Stimulated activated CD4-positive, alpha-beta T cell treated with anti-CD3 and anti-CD28 coated beads, Interleukin-1b, Interleukin-23, amount 100 ng/mL, for 24 hours (primary cell): ENCODE data around the gene STPG1.

Source experiments
- DNase-seq, 4 experiments: peaks; one replicate each; pipeline ENCODE4 v3.0.0-alpha.2; 2020; ENCODE audit warnings: low read depth in 4 of 4, low spot score in 1 of 4

STPG1 gene

DNA sequence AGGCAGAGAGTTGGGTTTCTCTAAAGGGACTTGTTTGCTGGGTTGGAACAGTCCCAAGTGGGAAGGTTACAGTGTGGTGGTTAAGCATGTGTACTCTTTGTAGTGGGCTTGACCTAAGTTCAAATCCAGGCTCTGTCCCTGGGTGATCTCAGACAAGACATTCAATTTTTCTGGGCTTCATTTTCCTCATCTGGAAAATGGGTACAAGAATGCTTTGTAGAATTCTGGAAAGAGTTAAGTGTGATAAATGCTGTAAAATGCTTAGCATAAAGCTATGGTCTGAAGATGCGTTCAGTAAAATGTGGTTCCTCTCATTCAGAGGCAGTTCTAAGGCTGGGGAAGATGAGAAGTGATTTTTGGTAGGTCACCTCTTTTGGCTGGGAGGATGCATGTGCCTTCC is 93.6 kb downstream of the STPG1 start:
- no peak for DNase-seq

DNA sequence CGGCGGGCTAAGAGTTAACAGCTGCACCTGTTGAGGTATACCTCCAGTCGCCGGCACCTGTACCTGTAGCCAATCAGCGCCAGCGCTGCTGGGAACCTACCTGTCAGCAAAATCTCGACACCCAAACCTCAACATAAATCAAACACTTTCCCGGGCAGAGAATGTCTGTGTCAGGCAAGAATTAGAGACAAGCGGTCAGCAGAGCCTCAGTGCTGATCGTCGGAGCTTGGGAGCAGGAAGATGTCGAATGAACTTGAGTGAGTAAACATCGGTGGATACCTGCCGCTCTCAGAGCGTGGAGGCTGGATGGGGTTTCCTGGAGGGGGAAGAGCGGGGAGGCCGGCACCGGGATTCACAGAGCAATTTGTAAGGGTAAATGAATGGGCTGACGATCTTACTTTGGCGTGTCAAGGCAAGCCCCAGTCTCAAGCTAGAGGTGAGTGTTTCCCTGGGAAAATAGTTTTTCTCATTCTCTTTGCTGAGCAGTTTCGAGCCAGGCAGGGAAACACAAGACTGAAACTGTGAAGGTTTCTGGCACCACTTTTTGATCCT is 94.2 kb downstream of the STPG1 start, which contains the start of gene GRHL3:
GRHL3 (plus strand) TSS at position 46 of the 552 bp plus-strand sequence; CDS start at position 241, 195 bp downstream.
- DNase-seq = no peak

DNA sequence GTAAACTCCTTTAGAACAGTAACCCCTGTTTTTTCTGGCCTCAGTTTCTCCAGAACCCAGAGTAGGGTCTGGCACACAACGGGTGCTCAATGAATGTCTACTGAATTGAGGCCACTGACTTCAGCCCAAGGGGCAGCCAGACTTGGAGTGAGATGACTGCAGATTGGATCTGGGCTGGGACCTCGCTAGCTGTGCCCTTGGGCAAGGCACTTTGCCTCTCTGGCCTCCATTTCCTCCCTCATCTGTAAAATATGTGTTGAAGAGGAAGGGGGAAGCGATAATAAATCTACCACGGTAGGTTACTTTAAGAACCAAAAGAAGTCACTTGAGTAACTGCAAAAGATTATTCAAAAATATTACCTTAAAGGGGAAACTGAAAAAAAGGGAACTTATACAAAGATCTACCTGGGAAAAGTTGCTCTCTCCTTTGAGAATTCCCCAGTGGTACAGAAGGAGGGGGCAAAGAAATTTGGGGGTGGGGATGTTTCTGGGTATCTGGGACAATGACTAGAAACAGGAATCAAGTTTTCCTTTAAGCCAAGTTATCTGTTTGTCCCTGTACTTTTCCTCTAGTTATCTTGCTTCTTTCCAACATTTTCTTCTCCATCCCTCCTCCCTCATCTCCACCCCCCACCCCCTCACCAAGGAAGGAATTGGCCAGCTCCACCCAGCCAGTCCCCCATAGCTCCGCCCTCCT is 94.8 kb downstream of the STPG1 start:
- DNase-seq = no peak

DNA sequence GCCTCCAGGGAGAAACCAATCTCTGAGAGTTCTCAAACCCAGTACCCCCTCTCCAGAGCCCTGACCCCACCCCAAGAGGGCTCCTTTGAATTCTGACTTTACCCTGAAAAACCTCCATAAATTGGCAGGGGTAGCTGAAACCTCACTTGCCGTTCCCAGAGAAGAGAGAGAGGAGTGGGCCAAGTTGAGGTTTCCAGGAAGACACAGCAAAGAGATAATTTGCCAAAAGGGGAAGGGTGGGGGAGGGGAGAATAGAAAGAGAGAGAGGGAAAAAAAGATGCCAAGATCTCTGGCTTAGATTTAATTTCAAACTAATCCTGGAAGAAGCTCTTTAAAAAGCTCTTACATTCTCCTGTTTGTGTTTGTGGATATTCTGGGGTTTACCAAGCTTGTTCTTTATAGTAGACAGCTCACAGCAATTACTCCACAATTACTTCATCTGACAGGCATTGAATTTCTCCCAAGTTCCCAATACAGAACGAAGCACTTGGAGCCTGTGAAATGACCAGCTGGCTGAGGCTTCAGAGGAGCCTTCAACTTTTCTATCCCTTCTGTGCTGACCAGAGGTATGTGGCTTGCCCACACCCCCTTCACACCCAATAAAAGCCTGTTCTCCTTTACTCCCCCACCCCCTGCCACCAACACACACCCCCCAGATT is 95.5 kb downstream of the STPG1 start:
- DNase-seq = no peak

DNA sequence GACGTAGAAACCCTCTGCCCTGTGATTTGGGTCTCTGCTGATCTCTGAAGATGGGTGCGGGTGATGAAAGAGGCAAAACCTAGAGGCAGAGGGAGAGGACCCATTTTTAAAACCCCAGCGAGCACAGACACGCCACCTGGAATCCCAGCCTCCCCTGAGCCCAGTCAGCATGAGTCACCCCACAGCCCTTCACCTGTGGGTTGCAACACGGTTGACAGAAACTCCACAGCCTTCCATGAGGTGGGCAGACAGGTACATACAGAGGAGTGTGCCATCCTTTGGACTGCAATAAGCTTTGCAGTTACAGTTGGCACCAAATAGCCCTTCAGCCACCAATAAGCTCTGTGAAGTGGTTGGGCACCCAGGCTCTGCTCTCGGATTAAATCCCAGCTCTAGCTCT is 96.5 kb downstream of the STPG1 start:
- DNase-seq = no peak

DNA sequence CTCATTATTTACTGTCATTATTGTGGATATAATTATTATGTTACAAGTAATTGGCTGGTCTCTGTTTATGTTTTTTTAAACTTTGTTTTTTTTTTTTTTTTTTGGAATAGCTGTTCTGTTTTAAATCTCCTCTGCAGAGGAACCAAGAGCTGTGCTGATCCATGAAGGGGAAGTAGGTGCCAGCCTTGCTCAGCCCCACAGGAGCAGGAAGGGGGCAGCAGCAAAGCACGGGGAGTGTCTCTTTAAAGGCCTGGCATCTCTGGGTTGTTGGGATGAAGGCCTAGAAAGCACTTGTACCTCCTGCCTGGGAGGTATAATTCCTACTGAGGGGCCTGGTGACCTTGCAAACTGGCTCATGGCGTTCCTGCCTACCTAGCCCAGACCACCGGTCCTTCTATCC is 96.9 kb downstream of the STPG1 start:
- no peak for DNase-seq

DNA sequence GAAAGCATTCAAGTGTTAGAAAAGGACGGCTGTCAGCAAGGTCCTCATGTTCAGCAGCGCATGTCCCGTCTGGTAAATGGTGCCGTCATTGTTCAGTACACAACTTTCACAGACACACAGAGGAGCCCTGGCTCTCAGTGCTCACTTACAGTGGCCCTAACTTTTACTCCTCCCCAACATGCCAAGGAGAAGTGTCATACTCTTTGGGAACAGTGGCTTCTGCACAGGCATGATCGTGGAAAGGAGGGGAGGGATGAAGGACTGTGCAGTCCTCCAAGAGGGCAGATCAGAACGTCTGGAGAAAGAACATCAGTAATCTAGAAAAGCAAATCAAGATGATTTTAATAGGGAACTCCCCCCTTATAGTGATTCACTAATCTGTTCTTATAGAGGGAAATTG is 98.2 kb downstream of the STPG1 start:
- no peak for DNase-seq

DNA sequence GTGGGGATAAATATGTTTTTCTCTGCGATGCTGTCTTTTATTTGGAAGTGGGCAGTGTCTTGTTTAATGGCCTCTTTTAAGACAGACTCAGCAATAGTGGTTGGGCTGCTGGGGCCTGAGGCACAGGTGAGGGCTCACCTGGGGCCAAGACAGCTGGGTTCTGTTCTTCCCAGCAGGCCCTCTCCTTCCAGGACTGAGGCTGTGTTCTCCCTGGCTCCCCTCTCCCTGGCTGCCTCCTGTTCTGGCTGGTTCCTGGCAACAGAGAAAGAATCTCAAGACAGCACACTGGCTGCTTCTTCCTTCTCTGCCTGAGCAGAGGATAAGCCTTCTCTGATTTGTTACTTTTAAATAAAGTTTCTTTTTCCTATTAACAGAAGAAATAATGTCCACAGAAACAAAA is 101.8 kb downstream of the STPG1 start:
- no peak for DNase-seq

DNA sequence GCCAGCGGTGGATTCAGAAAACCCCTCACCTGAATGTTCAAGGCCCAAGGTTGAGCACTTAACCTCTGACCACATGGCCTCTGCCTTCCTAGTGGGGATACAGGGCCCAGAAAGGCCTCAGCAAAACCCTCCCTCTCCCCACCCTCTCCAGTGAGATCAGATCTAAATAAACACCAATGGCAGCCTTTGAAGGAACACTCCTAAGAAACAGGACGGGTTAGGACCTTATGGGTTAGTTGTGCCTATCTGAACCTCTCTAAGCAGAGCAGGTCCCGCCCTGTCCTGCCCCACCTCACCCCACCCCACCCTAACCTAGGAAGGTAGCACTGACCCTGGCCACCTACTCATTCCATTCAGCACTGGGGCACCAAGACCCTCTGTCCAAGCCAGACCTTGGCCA is 102.3 kb downstream of the STPG1 start:
- no peak for DNase-seq

DNA sequence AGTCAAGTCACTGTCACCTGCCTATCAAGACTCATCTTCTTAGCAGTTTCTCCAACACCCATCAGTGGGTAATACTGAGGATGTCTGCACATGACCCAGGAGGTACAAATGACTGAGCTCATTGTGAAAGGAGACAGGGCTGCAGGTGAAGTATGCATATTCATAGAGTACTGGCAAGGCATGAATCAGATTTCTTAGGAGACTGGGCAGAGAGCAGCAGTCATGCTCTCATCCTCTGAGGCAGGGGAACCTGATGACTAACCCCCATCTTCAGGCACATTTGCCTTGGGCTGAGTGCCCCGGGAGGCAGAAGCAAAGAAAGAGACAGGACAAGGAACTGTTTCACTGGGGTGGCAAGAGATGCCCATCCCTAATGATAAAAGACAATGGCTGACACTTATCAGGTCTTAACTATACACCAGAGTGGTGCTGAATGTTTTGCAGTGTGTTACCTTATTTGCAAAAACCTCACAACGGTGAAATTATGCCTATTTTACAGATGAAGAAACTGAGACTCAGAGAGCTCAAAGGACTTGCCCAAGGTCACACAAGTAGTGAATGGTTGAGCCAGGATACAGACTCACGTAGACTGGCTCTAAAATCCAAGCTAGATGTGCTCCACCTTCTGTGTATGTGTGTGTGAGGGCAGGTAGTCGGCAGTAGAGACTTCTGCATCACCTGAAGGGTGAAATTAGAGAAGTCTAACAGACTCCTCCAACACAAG is 103.7 kb downstream of the STPG1 start:
- DNase-seq = peak in 1 of 4 experiments; percentile 17

DNA sequence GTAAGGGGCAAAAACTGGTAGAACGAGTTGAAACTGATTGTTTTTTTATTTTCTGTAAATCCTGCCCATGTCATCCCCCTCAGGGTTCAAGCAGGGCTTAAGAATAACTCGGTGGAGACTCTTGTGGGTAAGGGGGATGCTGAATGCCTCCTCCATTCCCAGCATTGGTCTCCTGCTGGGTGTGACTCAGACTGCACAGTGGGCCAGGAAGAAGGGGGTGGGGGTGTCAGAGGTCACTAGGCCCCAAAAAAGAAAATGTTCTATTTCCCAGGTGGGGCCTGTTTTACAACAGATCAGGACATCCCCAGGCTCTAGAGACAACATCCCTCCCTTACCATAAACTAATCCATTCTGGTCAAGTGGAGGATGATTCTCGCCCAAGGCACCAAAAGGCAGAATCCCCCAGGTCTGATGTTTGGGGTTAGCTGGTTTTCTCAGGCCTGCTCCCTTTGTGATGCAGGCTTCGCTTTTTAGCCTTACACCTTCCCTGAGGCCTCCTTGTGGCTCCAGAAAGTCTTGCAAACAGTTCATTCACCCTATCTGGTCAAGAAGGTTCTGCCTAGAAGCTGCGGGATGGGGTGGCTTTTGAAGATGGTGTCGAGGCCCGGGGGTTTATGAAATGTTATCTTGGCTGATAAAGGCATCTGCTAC is 105.1 kb downstream of the STPG1 start:
- no peak for DNase-seq
